AG04450 (cell line): ENCODE results near the gene TLR9. TPM values are rescaled to one million over a fixed set of nuclear protein-coding genes. Genes with fewer than 3 reads are reported as not detected.

Source experiments
- CTCF ChIA-PET: fragments of 300-600, 350-600 bp; formaldehyde crosslinking; extraction: SDS; loops from one replicate; lab custom pipeline; 2022; ENCODE audit warnings: antibody characterized with exemption, inconsistent platforms; lab: Charles Lee
- POLR2A ChIA-PET: fragments of 350-600 bp; formaldehyde crosslinking; extraction: SDS; loops from one replicate; lab custom pipeline; 2021; ENCODE audit warnings: antibody characterized with exemption, inconsistent platforms; lab: Yijun Ruan, JAX
- DNase-seq: peaks from one replicate; pipeline ENCODE4 v3.0.0-alpha.2; 2011; ENCODE audit warnings: low read depth, low spot score
- H3K27ac ChIP-seq: one replicate; pipeline ENCODE4 v1.5.1; 2012; ENCODE audit warnings: low read depth, low read length, control low read depth
- H3K27me3 ChIP-seq: one replicate; pipeline ENCODE4 v1.6.0; 2012; ENCODE audit warnings: low read length; ENCODE audit not compliant: control insufficient read depth, insufficient read depth
- H3K4me3 ChIP-seq: 2 replicates; pipeline ENCODE4 v1.5.1; 2011; ENCODE audit warnings: mild to moderate bottlenecking, low read depth, low read length, control low read depth
- H3K9me3 ChIP-seq: 2 replicates; pipeline ENCODE4 v1.5.1; 2012; ENCODE audit warnings: low read length; ENCODE audit not compliant: control insufficient read depth, insufficient read depth
- polyA plus RNA-seq: library from polyadenylated mRNA; depleted of rRNA; stranded (reverse); fragments of >200 nt; gene quantifications from 2 replicates; pipeline ENCODE4 v1.2.3, GENCODE V29; 2011
- TF ChIP-seq, protein P1 (sequence below): IDR thresholded peaks from 2 replicates; pipeline ENCODE4 v1.5.1; 2011; ENCODE audit warnings: low read depth, low read length, control low read depth, inconsistent platforms

TLR9 gene
- polyA plus RNA-seq, 1 experiment, result 0.02 TPM

DNA sequence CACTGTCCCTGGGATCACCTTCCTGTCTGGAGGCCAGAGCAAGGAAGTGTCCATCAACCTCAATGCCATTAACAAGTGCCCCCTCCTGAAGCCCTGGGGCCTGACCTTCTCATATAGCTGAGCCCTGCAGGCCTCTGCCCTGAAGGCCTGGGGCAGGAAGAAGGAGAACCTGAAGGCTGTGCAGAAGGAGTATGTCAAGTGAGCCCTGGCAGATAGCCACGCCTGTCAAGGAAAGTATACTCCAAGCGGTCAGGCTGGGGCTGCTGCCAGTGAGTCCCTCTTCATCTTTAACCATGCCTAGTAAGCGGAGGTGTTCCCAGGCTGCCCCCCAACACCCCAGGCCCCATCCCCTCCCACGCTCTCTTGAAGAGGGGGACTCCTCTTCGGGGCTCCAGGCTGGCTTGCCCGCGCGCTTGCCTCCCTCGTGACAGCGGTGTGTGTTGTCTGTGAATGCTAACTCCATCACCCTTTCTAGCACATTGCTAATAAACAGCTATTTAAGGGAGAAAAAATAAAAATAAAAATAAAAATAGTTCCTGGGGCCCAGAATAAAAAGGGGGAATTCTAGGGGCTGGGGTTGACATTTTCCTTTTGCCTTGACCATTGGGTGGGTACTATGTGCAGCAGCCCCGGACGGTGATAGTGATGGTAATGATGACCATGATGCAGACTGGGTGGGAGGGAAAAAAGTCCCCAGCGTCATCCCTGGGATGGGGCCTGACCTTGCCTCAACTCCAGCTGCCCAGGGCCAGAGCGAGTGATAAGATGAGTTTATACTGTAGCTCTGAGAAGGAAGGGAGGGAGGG is 30.8 kb downstream of the TLR9 start:
- Histone ChIP-seq H3K9me3 (no peaks in the 10 kb centered on the region; the same call in 1 of the 2 replicates), H3K27me3 (no peaks in the 10 kb centered on the region), H3K4me3 (no peak overlapping the region), H3K27ac (peak overlapping the region; percentile 47)
- TF ChIP-seq, protein P1, sequence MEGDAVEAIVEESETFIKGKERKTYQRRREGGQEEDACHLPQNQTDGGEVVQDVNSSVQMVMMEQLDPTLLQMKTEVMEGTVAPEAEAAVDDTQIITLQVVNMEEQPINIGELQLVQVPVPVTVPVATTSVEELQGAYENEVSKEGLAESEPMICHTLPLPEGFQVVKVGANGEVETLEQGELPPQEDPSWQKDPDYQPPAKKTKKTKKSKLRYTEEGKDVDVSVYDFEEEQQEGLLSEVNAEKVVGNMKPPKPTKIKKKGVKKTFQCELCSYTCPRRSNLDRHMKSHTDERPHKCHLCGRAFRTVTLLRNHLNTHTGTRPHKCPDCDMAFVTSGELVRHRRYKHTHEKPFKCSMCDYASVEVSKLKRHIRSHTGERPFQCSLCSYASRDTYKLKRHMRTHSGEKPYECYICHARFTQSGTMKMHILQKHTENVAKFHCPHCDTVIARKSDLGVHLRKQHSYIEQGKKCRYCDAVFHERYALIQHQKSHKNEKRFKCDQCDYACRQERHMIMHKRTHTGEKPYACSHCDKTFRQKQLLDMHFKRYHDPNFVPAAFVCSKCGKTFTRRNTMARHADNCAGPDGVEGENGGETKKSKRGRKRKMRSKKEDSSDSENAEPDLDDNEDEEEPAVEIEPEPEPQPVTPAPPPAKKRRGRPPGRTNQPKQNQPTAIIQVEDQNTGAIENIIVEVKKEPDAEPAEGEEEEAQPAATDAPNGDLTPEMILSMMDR, result no peak
- ChIA-PET POLR2A (interaction anchor here (0.7 kb wide), 1 partner anchor 66 kb away, joined by 7 read pairs; no protein-coding TSS in a partner anchor), CTCF (interaction anchor here (1.0 kb wide), 2 partner anchors 15 to 1948 kb away, joined by 3 read pairs; no protein-coding TSS in a partner anchor)
- peak; percentile 67 for DNase-seq

DNA sequence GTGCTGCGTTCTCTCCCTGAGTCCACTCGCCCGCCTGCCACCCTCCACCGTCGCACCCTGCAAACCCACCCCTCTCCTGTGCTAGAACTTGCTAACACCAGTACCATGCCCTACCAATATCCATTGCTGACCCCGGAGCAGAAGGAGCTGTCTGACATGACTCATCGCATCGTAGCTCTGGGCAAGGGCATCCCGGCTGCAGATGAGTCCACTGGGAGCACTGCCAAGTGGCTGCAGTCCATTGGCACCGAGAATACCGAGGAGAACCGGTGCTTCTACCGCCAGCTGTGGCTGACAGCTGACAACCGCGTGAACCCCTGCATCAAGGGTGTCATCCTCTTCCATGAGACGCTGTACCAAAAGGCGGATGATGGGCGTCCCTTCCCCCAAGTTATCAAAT is 32.4 kb downstream of the TLR9 start:
- DNase-seq, result no peak
- POLR2A ChIA-PET, result interaction anchor here (0.8 to 1.5 kb wide), 2 partner anchors 8 to 38 kb away, joined by 3 read pairs; partner anchors contain the start of gene POC1A
- H3K27ac ChIP-seq, result no peak overlapping the region
- no peaks in the 10 kb centered on the region for H3K27me3 ChIP-seq
- CTCF ChIA-PET, result interaction anchor here (0.8 kb wide), 1 partner anchor 26 kb away, joined by 4 read pairs; no protein-coding TSS in a partner anchor
- H3K4me3 ChIP-seq, result no peak overlapping the region
- no peaks in the 10 kb centered on the region; the same call in 1 of the 2 replicates for H3K9me3 ChIP-seq
- TF ChIP-seq, protein P1, result no peak

DNA sequence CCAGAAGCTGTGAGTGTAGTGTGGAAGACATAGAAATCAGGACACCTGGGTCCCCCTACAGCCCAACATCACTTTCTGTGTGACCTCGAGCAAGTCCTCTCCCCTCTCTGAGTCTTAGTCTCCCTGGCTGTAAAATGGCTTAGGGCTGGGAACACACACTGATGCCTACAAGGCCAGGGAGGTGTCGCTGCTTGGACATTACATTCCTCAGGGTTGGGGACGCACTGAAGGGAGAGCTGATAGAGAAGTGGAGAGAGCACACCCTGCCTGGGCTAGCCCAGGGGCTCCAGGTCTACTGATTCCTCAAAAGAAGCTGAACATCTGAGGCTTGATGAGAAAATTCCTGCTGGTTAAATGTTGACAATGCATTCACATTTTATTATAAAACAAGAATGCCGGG is 33.8 kb downstream of the TLR9 start:
- ChIA-PET CTCF (interaction anchor here (0.6 kb wide), 1 partner anchor 135 kb away, joined by 3 read pairs; no protein-coding TSS in a partner anchor), POLR2A (interaction anchor here (0.6 kb wide), 1 partner anchor 198 kb away, joined by 3 read pairs; no protein-coding TSS in a partner anchor)
- no peak for DNase-seq
- H3K4me3 ChIP-seq, result no peak overlapping the region
- H3K27ac ChIP-seq, result no peak overlapping the region
- TF ChIP-seq, protein P1, result no peak
- H3K27me3 ChIP-seq, result no peaks in the 10 kb centered on the region
- no peaks in the 10 kb centered on the region; the same call in 1 of the 2 replicates for H3K9me3 ChIP-seq

DNA sequence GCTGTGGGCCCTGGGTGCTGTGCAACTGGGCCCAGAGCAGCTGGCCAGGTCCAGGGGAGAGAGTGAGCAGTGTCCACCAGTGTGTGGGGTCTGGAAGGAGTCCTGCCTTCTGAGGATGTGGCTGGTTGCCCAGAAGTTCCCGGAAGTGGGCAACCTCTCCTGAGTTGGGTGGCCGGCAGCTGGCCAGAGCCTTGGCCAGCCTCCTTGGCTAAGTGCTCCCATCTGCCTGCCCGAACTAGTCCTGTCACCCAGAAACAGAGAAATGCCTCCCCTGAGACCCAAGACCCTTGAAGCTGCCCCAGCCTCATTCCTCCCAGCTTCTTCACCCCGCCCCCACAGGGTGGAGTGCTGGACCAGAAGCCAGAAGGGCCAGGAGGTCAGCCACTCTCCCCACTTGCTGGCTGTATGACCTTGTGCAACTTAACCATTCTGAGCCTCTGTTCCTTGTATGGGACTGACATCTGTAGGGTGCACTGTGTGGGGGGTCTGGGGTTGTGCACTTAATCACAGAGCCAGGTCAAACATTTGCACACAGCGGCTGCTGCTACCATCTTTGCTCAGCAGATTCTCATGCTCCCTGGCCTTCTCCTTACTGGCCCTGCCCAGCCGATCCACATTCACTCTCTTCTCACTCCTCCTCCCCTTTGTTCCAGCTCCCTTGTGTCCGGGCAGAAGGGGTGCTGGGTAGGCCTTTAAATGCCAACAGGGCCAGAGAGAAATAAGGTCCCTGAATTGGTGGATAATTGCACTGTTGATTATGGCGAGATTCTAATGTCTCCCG is 35.0 kb downstream of the TLR9 start:
- ChIA-PET POLR2A (no interaction called here), CTCF (no interaction called here)
- Histone ChIP-seq H3K27me3 (no peaks in the 10 kb centered on the region), H3K27ac (peak overlapping the region; percentile 21), H3K4me3 (no peak overlapping the region), H3K9me3 (no peaks in the 10 kb centered on the region; the same call in 1 of the 2 replicates)
- TF ChIP-seq, protein P1, result no peak
- DNase-seq, result no peak
